ENCODE measurements around the gene SOX10.

DNA sequence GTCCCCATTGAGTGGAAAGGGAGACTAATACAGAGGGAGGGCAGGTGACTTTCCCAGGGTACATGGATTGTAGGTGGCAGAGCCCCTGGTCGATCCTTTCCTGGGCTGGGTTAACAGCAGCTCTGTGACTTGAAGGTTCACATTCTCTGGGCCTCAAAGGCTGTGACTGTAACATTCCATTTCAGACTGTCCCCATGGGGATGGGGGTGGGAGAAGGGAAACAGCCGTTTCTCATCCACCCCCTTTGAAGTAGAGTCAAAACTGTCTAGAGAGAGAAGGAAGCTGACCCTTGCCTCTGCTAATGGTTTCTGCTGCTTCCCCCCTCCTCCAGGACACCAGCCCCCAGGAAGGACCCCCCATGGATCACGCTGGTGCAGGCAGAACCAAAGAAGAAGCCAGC, 59.0 kb downstream of the SOX10 start:
- TF ChIP-seq POLR2AphosphoS5 (IDR thresholded peaks at IDR 0.05; ENCODE audit: low read depth, low read length), result no peak
- TF ChIP-seq POLR2A (IDR thresholded peaks at IDR 0.05; ENCODE audit: low read depth, low read length), result no peak
